ENCODE data around the gene ZNF436. TPM values are rescaled to one million over a fixed set of nuclear protein-coding genes. Genes with fewer than 3 reads are reported as not detected.

ZNF436 gene
- total and polyA plus RNA-seq, 9 of the 15 experiments (the other 6 are each of a cell fraction or from before 2014, with no cell fraction given) = 2.1 to 11.3 (median 6.8) TPM

GRCh38 chr1:23384312-23385058 is 14.8 kb upstream of the ZNF436 start (continued):
- TF ChIP-seq STAT6 (CRISPR knock-in tag; IDR thresholded peaks at IDR 0.05) (no peak), KDM5B (IDR thresholded peaks at IDR 0.05; ENCODE audit: insufficient replicate concordance, low read depth, low read length) (no peak), PPARD (CRISPR knock-in tag; IDR thresholded peaks at IDR 0.05) (no peak), ZNF707 (CRISPR knock-in tag; conservative IDR thresholded peaks at IDR 0.05) (no peak), RBM17 (IDR thresholded peaks at IDR 0.05; ENCODE audit: borderline replicate concordance, low read depth, low read length) (no peak), ARNT (IDR thresholded peaks at IDR 0.05) (0 out of 4 replicates have a peak, but pooled peaks of 1 of the 2 experiments have one; percentile 60), ATF3 (IDR thresholded peaks at IDR 0.05) (peak; percentile 42; the same call in 1 of the 2 replicates), ATF3 (CRISPR knock-in tag; conservative IDR thresholded peaks at IDR 0.05) (no peak), JUN (IDR thresholded peaks at IDR 0.05; ENCODE audit: borderline replicate concordance, low read depth, low read length) (0 out of 2 replicates have a peak, but pooled peaks have one; percentile 65), JUN (CRISPR knock-in tag; IDR thresholded peaks at IDR 0.05; ENCODE audit: borderline replicate concordance) (no peak), ZBTB43 (CRISPR knock-in tag; IDR thresholded peaks at IDR 0.05) (no peak), POLR2A (conservative IDR thresholded peaks at IDR 0.05) (no peak), TCF7 (IDR thresholded peaks at IDR 0.05; ENCODE audit: borderline replicate concordance) (no peak), MCM2 (IDR thresholded peaks at IDR 0.05; ENCODE audit: low read depth) (no peak), ZNF354B (CRISPR knock-in tag; IDR thresholded peaks at IDR 0.05) (no peak), TFAM (CRISPR knock-in tag; conservative IDR thresholded peaks at IDR 0.05) (no peak), NCOA2 (IDR thresholded peaks at IDR 0.05; ENCODE audit: partially characterized antibody in 2 of 2) (no peak), POLR2AphosphoS2 (IDR thresholded peaks at IDR 0.05; ENCODE audit: low read length) (no peak), RFX1 (IDR thresholded peaks at IDR 0.05) (no peak), MITF (IDR thresholded peaks at IDR 0.05) (no peak), PTTG1 (tag; IDR thresholded peaks at IDR 0.05; ENCODE audit: low read depth) (no peak), BRF2 (IDR thresholded peaks at IDR 0.05; ENCODE audit: borderline replicate concordance, insufficient read depth, insufficient read length) (no peak)
